H9 (cell line): Measurements from ENCODE around the gene OLFM1. TPM values are rescaled to one million over a fixed set of nuclear protein-coding genes. Genes with fewer than 3 reads are reported as not detected.

ENCODE experiments used
- DNase-seq: peaks from one replicate; pipeline ENCODE4 v3.0.0-alpha.2; 2017
- H2AFZ ChIP-seq: one replicate; pipeline ENCODE4 v1.6.1; 2013; ENCODE audit warnings: mild to moderate bottlenecking, low read length, control low read depth, moderate library complexity
- H2AK5ac ChIP-seq: 2 replicates; pipeline ENCODE4 v1.6.1; 2013; ENCODE audit warnings: low read length, control low read depth, mixed read lengths; ENCODE audit not compliant: insufficient read length
- H2BK120ac ChIP-seq: one replicate; pipeline ENCODE4 v1.6.1; 2013; ENCODE audit warnings: low read depth, mild to moderate bottlenecking, low read length, control low read depth, inconsistent platforms; ENCODE audit not compliant: poor library complexity, severe bottlenecking
- H2BK12ac ChIP-seq: 2 replicates; pipeline ENCODE4 v1.6.1; 2013; ENCODE audit warnings: low read length, control low read depth, mixed read lengths, low read depth; ENCODE audit not compliant: insufficient read length
- H2BK15ac ChIP-seq: 2 replicates; pipeline ENCODE4 v1.6.1; 2013; ENCODE audit warnings: low read depth, low read length, control low read depth
- H2BK20ac ChIP-seq: one replicate; pipeline ENCODE4 v1.6.1; 2013; ENCODE audit warnings: low read depth, mild to moderate bottlenecking, low read length, control low read depth, inconsistent platforms; ENCODE audit not compliant: poor library complexity, severe bottlenecking
- H2BK5ac ChIP-seq: 2 replicates; pipeline ENCODE4 v1.6.1; 2013; ENCODE audit warnings: low read length, control low read depth, mixed read lengths; ENCODE audit not compliant: insufficient read length
- H3K14ac ChIP-seq: 2 replicates; pipeline ENCODE4 v1.6.1; 2013; ENCODE audit warnings: low read length, control low read depth; ENCODE audit not compliant: insufficient read depth
- H3K18ac ChIP-seq: 2 replicates; pipeline ENCODE4 v1.6.1; 2013; ENCODE audit warnings: low read depth, mild to moderate bottlenecking, mixed read lengths, low read length, control low read depth; ENCODE audit not compliant: insufficient read length
- H3K23ac ChIP-seq: 2 replicates; pipeline ENCODE4 v1.6.1; 2013; ENCODE audit warnings: low read length, control low read depth, mixed read lengths, low read depth; ENCODE audit not compliant: insufficient read length
- H3K23me2 ChIP-seq: 2 replicates; pipeline ENCODE4 v1.6.1; 2013; ENCODE audit warnings: low read depth, mild to moderate bottlenecking, mixed read lengths, low read length, control low read depth; ENCODE audit not compliant: insufficient read length, poor library complexity, severe bottlenecking
- H3K27ac ChIP-seq: 2 replicates; pipeline ENCODE4 v1.5.1; 2013; ENCODE audit warnings: low read length, control low read depth, mixed read lengths, low read depth; ENCODE audit not compliant: insufficient read length
- H3K27me3 ChIP-seq: 2 replicates; pipeline ENCODE4 v1.6.1; 2013; ENCODE audit warnings: low read length, control low read depth, inconsistent platforms; ENCODE audit not compliant: insufficient read depth
- H3K4ac ChIP-seq: 2 replicates; pipeline ENCODE4 v1.6.1; 2013; ENCODE audit warnings: low read depth, mild to moderate bottlenecking, control low read depth, inconsistent platforms, low read length, moderate library complexity
- H3K4me1 ChIP-seq: 2 replicates; pipeline ENCODE4 v1.6.1; 2013; ENCODE audit warnings: low read length, control low read depth, inconsistent platforms; ENCODE audit not compliant: insufficient read depth
- H3K4me2 ChIP-seq: 2 replicates; pipeline ENCODE4 v1.6.1; 2013; ENCODE audit warnings: low read length, control low read depth, mixed read lengths; ENCODE audit not compliant: insufficient read length, insufficient read depth
- H3K56ac ChIP-seq: 2 replicates; pipeline ENCODE4 v1.6.1; 2013; ENCODE audit warnings: low read depth, mild to moderate bottlenecking, mixed read lengths, low read length, control low read depth; ENCODE audit not compliant: insufficient read length
- H3K79me1 ChIP-seq: 2 replicates; pipeline ENCODE4 v1.6.1; 2013; ENCODE audit warnings: low read depth, mild to moderate bottlenecking, moderate library complexity, low read length, control low read depth, inconsistent platforms; ENCODE audit not compliant: insufficient read depth, poor library complexity, severe bottlenecking
- H3K79me2 ChIP-seq: 2 replicates; pipeline ENCODE4 v1.6.1; 2013; ENCODE audit warnings: low read length, control low read depth, inconsistent platforms; ENCODE audit not compliant: insufficient read depth
- H3K9ac ChIP-seq: 2 replicates; pipeline ENCODE4 v1.6.1; 2013; ENCODE audit warnings: low read length, control low read depth, mixed read lengths; ENCODE audit not compliant: insufficient read length; ENCODE audit errors: extremely low read depth
- H3K9me3 ChIP-seq: one replicate; pipeline ENCODE4 v1.6.1; 2013; ENCODE audit warnings: low read depth, low read length, inconsistent platforms; ENCODE audit not compliant: control insufficient read depth
- H3T11ph ChIP-seq: one replicate; pipeline ENCODE4 v1.6.1; 2013; ENCODE audit warnings: mild to moderate bottlenecking, low read length, control low read depth, inconsistent platforms
- H4K20me1 ChIP-seq: one replicate; pipeline ENCODE4 v1.6.1; 2013; ENCODE audit not compliant: control insufficient read depth, insufficient read length, insufficient read depth
- H4K5ac ChIP-seq: 2 replicates; pipeline ENCODE4 v1.6.1; 2013; ENCODE audit warnings: low read depth, mild to moderate bottlenecking, mixed read lengths, low read length, control low read depth; ENCODE audit not compliant: insufficient read length
- H4K8ac ChIP-seq: replicated peaks from 2 replicates; pipeline ENCODE4 v1.6.1; 2013; ENCODE audit warnings: low read length, control low read depth, mixed read lengths, low read depth; ENCODE audit not compliant: insufficient read length
- H4K91ac ChIP-seq: 2 replicates; pipeline ENCODE4 v1.6.1; 2013; ENCODE audit warnings: low read depth, mild to moderate bottlenecking, moderate library complexity, mixed read lengths, low read length, control low read depth; ENCODE audit not compliant: insufficient read length
- H3K27ac Mint-ChIP-seq, 3 experiments: 2 replicates in 2 of 3; 3 replicates in 1 of 3; pipeline ENCODE4 v1.8.0; 2020 to 2021; ENCODE audit warnings: mixed read lengths in 3 of 3, mild to moderate bottlenecking in 1 of 3, moderate library complexity in 1 of 3
- H3K27me3 Mint-ChIP-seq: 2 replicates; pipeline ENCODE4 v1.8.0; 2021; ENCODE audit warnings: low read depth, mild to moderate bottlenecking, moderate library complexity, mixed read lengths
- H3K36me3 Mint-ChIP-seq, 3 experiments: 2 replicates in 2 of 3; 3 replicates in 1 of 3; pipeline ENCODE4 v1.8.0; 2020 to 2021; ENCODE audit warnings: low read depth in 3 of 3, mixed read lengths in 3 of 3; ENCODE audit not compliant: insufficient read depth in 1 of 3
- H3K4me1 Mint-ChIP-seq, 2 experiments: 2 replicates each; pipeline ENCODE4 v1.8.0; 2020; ENCODE audit warnings: mixed read lengths in 2 of 2
- H3K4me3 Mint-ChIP-seq, 2 experiments: 2 replicates in 1 of 2; 3 replicates in 1 of 2; pipeline ENCODE4 v1.8.0; 2020 to 2021; ENCODE audit warnings: mild to moderate bottlenecking in 2 of 2, mixed read lengths in 2 of 2, moderate library complexity in 1 of 2
- H3K9me3 Mint-ChIP-seq, 2 experiments: 2 replicates in 1 of 2; 3 replicates in 1 of 2; pipeline ENCODE4 v1.8.0; 2020; ENCODE audit warnings: mild to moderate bottlenecking in 2 of 2, mixed read lengths in 2 of 2, moderate library complexity in 1 of 2
- WGBS: extraction: QIAGEN DNeasy Blood & Tissue Kit; methylation state at CpG from one replicate; pipeline ENCODE4 v1.1.7; 2013; ENCODE audit warnings: missing lambda C conversion rate, low lambda C conversion rate, mixed read lengths; ENCODE audit not compliant: insufficient read length; ENCODE audit errors: extremely low coverage; 5-methylcytosine and 5-hydroxymethylcytosine counted together
- total RNA-seq: library from RNA; stranded (reverse); gene quantifications from 2 replicates; pipeline ENCODE4 v1.2.1, GENCODE V29; 2021
- TF ChIP-seq, protein P1 (sequence below): fragments of 200-600 bp; sonication (generic); conservative IDR thresholded peaks from 3 replicates; pipeline ENCODE4 v1.8.0; 2021; ENCODE audit warnings: antibody characterized with exemption, mild to moderate bottlenecking

The OLFM1 gene
- total RNA-seq, 1 experiment from 2014 or later = 34.1 TPM

DNA sequence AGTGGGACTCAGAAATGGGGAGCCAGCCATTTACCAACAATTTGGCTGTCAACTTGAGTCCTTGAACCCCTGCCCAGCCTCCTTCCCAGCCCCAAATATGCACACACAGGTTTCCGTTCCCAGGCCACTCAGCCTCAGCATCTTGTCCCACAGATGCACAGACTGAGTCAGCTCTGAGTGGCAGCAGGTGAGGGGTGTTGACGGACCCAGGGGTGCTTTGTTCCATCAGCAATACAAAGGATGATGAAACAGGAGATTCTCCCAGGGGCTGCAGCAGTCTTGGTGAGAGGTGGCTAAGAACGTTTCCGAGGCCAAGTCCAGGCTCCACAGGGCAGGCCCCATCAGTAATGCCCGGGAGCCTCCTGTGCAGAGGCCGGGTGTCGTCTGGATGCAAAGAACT is 4.9 kb upstream of the OLFM1 start:
- no CpG with 5 or more reads among the region's 7 CpGs for WGBS
- H3K14ac ChIP-seq = no peak overlapping the region
- no peak for DNase-seq
- H2AFZ ChIP-seq = no peak overlapping the region
- H2BK120ac ChIP-seq = no peak overlapping the region
- no peak overlapping the region for H3K27ac ChIP-seq
- H3K18ac ChIP-seq = no peak overlapping the region
- H3K27me3 Mint-ChIP-seq = peaks cover 45% of the 10 kb centered on the region
- H3T11ph ChIP-seq = no peak overlapping the region
- no peaks in the 10 kb centered on the region for H3K36me3 Mint-ChIP-seq
- no peak overlapping the region for H3K4ac ChIP-seq
- no peak overlapping the region for H3K4me3 Mint-ChIP-seq
- H2BK20ac ChIP-seq = no peak overlapping the region
- H3K79me1 ChIP-seq = no peaks in the 10 kb centered on the region
- H3K27ac Mint-ChIP-seq = no peak overlapping the region
- H2BK5ac ChIP-seq = no peak overlapping the region
- no peaks in the 10 kb centered on the region for H3K27me3 ChIP-seq
- no peak overlapping the region for H3K23ac ChIP-seq
- H3K23me2 ChIP-seq = peaks cover 3% of the 10 kb centered on the region
- H4K20me1 ChIP-seq = no peaks in the 10 kb centered on the region
- no peak overlapping the region for H3K4me2 ChIP-seq
- H2BK12ac ChIP-seq = no peak overlapping the region
- H4K8ac ChIP-seq = no peak overlapping the region
- no peak overlapping the region for H4K5ac ChIP-seq
- no peaks in the 10 kb centered on the region for H3K4me1 ChIP-seq
- no peaks in the 10 kb centered on the region for H3K9me3 Mint-ChIP-seq
- H3K9ac ChIP-seq = no peak overlapping the region
- H2AK5ac ChIP-seq = no peak overlapping the region
- no peaks in the 10 kb centered on the region for H3K9me3 ChIP-seq
- no peaks in the 10 kb centered on the region for H3K79me2 ChIP-seq
- H3K56ac ChIP-seq = no peak overlapping the region
- H3K4me1 Mint-ChIP-seq = peaks cover 17 to 19% of the 10 kb centered on the region in 2 experiments
- TF ChIP-seq, protein P1, sequence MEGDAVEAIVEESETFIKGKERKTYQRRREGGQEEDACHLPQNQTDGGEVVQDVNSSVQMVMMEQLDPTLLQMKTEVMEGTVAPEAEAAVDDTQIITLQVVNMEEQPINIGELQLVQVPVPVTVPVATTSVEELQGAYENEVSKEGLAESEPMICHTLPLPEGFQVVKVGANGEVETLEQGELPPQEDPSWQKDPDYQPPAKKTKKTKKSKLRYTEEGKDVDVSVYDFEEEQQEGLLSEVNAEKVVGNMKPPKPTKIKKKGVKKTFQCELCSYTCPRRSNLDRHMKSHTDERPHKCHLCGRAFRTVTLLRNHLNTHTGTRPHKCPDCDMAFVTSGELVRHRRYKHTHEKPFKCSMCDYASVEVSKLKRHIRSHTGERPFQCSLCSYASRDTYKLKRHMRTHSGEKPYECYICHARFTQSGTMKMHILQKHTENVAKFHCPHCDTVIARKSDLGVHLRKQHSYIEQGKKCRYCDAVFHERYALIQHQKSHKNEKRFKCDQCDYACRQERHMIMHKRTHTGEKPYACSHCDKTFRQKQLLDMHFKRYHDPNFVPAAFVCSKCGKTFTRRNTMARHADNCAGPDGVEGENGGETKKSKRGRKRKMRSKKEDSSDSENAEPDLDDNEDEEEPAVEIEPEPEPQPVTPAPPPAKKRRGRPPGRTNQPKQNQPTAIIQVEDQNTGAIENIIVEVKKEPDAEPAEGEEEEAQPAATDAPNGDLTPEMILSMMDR = no peak
- H2BK15ac ChIP-seq = no peak overlapping the region
- H4K91ac ChIP-seq = no peak overlapping the region
